GM19239 (cell line): ENCODE measurements around the gene BEGAIN.

Experiments used
- DNase-seq: peaks from one replicate; pipeline ENCODE4 v3.0.0; 2011; ENCODE audit warnings: low spot score; ENCODE audit not compliant: insufficient read length
- FAIRE-seq: peaks from 2 replicates; lab custom pipeline; 2011; peaks lifted over from hg19 to GRCh38; lab: Jason Lieb, UNC

BEGAIN gene

GRCh38 chr14:100587086-100587762 lies at the start of gene BEGAIN:
Gene BEGAIN, minus strand, starts transcription at chr14:100587417. Its CDS starts 127 bp downstream, at chr14:100587290.
- DNase-seq (no peak), FAIRE-seq (no peak)

GRCh38 chr14:100636559-100636958 lies 49.3 kb upstream of the BEGAIN start:
- FAIRE-seq, result no peak

GRCh38 chr14:100634026-100634425 lies 46.8 kb upstream of the BEGAIN start:
- DNase-seq (no peak), FAIRE-seq (no peak)

More at GRCh38 chr14:100636559-100636958, 49.3 kb upstream of the BEGAIN start:
- DNase-seq, result no peak

- no peak for DNase-seq
- FAIRE-seq, result no peak
Observed at GRCh38 chr14:100633406-100633805, 46.2 kb upstream of the BEGAIN start.

GRCh38 chr14:100629696-100630095 lies 42.5 kb upstream of the BEGAIN start:
- DNase-seq (no peak), FAIRE-seq (no peak)

GRCh38 chr14:100629098-100629497 lies 41.9 kb upstream of the BEGAIN start:
- DNase-seq (no peak), FAIRE-seq (no peak)

GRCh38 chr14:100628225-100628624 lies 41.0 kb upstream of the BEGAIN start:
- no peak for DNase-seq
- FAIRE-seq, result no peak

- DNase-seq, result no peak
- FAIRE-seq, result no peak
Observed at GRCh38 chr14:100626614-100627013, 39.4 kb upstream of the BEGAIN start.

GRCh38 chr14:100623961-100624360 lies 36.7 kb upstream of the BEGAIN start:
- DNase-seq, result no peak
- FAIRE-seq, result no peak

- DNase-seq, result no peak
- no peak for FAIRE-seq
Observed at GRCh38 chr14:100623557-100623956, 36.3 kb upstream of the BEGAIN start.

GRCh38 chr14:100622708-100623485 lies 35.7 kb upstream of the BEGAIN start:
- FAIRE-seq (no peak), DNase-seq (no peak)

GRCh38 chr14:100622224-100622623 lies 35.0 kb upstream of the BEGAIN start:
- no peak for FAIRE-seq
- DNase-seq, result no peak

- DNase-seq, result no peak
- FAIRE-seq, result no peak
Observed at GRCh38 chr14:100621806-100622205, 34.6 kb upstream of the BEGAIN start.

- DNase-seq, result no peak
- no peak for FAIRE-seq
Observed at GRCh38 chr14:100620255-100621100, 33.3 kb upstream of the BEGAIN start.

- DNase-seq (no peak), FAIRE-seq (no peak)
Observed at GRCh38 chr14:100619396-100620254, 32.4 kb upstream of the BEGAIN start.

GRCh38 chr14:100618763-100619320 lies 31.6 kb upstream of the BEGAIN start:
- FAIRE-seq (no peak), DNase-seq (no peak)

- no peak for FAIRE-seq
- DNase-seq, result no peak
Observed at GRCh38 chr14:100618318-100618693, 31.1 kb upstream of the BEGAIN start.

GRCh38 chr14:100617410-100618317 lies 30.4 kb upstream of the BEGAIN start:
- FAIRE-seq, result no peak
- no peak for DNase-seq
